ENCODE data around the gene CNKSR3.

The CNKSR3 gene

GRCh38 chr6:154554491-154554890 lies 44.0 kb upstream of the CNKSR3 start:
- Histone ChIP-seq H3K4me2 (no peak overlapping the region), H3K9ac (no peak overlapping the region), H4K20me1 (ENCODE audit: insufficient read depth) (no peaks in the 10 kb centered on the region), H3K36me3 (ENCODE audit: insufficient read depth) (no peaks in the 10 kb centered on the region), H3K79me2 (ENCODE audit: insufficient read depth, low read depth) (no peaks in the 10 kb centered on the region), H2AFZ (ENCODE audit: low read depth) (no peak overlapping the region), H3K27me3 (ENCODE audit: insufficient read depth, low read depth) (no peaks in the 10 kb centered on the region), H3K4me1 (ENCODE audit: low read depth, poor library complexity, severe bottlenecking) (no peaks in the 10 kb centered on the region), H3K27ac (no peak overlapping the region), H3K4me3 (IDR thresholded peaks at IDR 0.05; ENCODE audit: insufficient read depth, low read depth, low read length) (no peak overlapping the region)
- TF ChIP-seq, protein P1, sequence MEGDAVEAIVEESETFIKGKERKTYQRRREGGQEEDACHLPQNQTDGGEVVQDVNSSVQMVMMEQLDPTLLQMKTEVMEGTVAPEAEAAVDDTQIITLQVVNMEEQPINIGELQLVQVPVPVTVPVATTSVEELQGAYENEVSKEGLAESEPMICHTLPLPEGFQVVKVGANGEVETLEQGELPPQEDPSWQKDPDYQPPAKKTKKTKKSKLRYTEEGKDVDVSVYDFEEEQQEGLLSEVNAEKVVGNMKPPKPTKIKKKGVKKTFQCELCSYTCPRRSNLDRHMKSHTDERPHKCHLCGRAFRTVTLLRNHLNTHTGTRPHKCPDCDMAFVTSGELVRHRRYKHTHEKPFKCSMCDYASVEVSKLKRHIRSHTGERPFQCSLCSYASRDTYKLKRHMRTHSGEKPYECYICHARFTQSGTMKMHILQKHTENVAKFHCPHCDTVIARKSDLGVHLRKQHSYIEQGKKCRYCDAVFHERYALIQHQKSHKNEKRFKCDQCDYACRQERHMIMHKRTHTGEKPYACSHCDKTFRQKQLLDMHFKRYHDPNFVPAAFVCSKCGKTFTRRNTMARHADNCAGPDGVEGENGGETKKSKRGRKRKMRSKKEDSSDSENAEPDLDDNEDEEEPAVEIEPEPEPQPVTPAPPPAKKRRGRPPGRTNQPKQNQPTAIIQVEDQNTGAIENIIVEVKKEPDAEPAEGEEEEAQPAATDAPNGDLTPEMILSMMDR (conservative IDR thresholded peaks at IDR 0.05; ENCODE audit: low read depth, low read length), result no peak

DNA sequence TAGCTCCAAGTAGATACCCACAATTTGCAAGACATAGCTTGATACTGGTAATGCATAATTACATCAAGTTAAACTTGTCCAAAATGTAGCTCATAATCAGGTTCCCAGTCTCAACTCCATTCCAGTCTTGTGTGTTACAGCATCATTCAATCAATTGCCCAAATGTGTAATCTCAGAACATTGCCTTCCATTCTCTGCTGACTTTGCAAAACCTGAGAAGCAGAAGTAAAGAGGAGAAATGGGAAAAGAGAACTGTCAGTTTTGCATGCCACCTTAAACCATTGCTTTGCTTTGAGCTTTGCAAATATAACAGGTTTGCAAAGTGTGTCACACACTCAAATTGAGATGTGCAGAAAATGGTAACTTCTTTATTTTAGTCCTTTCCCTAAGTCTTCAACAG lies 40.3 kb upstream of the CNKSR3 start:
- H3K79me2 ChIP-seq (ENCODE audit: insufficient read depth, low read depth), result no peaks in the 10 kb centered on the region
- H3K27ac ChIP-seq, result no peak overlapping the region
- no peak overlapping the region for H3K4me3 ChIP-seq (IDR thresholded peaks at IDR 0.05; ENCODE audit: insufficient read depth, low read depth, low read length)
- no peaks in the 10 kb centered on the region for H3K4me1 ChIP-seq (ENCODE audit: low read depth, poor library complexity, severe bottlenecking)
- no peak overlapping the region for H2AFZ ChIP-seq (ENCODE audit: low read depth)
- TF ChIP-seq, protein P1 (conservative IDR thresholded peaks at IDR 0.05; ENCODE audit: low read depth, low read length), result no peak
- no peaks in the 10 kb centered on the region for H4K20me1 ChIP-seq (ENCODE audit: insufficient read depth)
- H3K9ac ChIP-seq, result no peak overlapping the region
- no peaks in the 10 kb centered on the region for H3K27me3 ChIP-seq (ENCODE audit: insufficient read depth, low read depth)
- H3K4me2 ChIP-seq, result no peak overlapping the region
- H3K36me3 ChIP-seq (ENCODE audit: insufficient read depth), result no peaks in the 10 kb centered on the region

DNA sequence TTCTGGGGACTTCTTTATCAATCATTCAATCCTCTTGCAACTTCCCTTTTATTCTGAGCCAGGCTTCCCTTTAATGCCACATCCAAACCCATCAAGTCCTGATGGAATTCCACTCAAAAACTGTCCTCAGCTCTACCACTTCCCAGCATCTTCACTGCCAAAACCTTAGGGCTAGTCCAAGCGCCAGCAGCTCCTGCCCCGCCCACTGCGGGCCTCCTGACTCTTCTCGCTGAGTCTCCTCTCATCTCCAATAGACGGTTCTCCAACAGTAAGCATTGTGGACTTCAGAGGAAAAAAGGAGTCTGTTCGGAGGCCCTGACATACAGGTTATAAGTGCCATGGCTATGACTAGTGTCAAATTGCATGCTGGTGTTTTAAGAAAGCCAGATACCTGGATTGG lies 38.7 kb upstream of the CNKSR3 start:
- H3K79me2 ChIP-seq (ENCODE audit: insufficient read depth, low read depth), result no peaks in the 10 kb centered on the region
- H3K9ac ChIP-seq, result no peak overlapping the region
- no peak overlapping the region for H3K27ac ChIP-seq
- no peaks in the 10 kb centered on the region for H3K27me3 ChIP-seq (ENCODE audit: insufficient read depth, low read depth)
- no peaks in the 10 kb centered on the region for H4K20me1 ChIP-seq (ENCODE audit: insufficient read depth)
- no peaks in the 10 kb centered on the region for H3K4me1 ChIP-seq (ENCODE audit: low read depth, poor library complexity, severe bottlenecking)
- no peak overlapping the region for H2AFZ ChIP-seq (ENCODE audit: low read depth)
- TF ChIP-seq, protein P1 (conservative IDR thresholded peaks at IDR 0.05; ENCODE audit: low read depth, low read length), result no peak
- no peak overlapping the region for H3K4me3 ChIP-seq (IDR thresholded peaks at IDR 0.05; ENCODE audit: insufficient read depth, low read depth, low read length)
- H3K4me2 ChIP-seq, result no peak overlapping the region
- H3K36me3 ChIP-seq (ENCODE audit: insufficient read depth), result no peaks in the 10 kb centered on the region

DNA sequence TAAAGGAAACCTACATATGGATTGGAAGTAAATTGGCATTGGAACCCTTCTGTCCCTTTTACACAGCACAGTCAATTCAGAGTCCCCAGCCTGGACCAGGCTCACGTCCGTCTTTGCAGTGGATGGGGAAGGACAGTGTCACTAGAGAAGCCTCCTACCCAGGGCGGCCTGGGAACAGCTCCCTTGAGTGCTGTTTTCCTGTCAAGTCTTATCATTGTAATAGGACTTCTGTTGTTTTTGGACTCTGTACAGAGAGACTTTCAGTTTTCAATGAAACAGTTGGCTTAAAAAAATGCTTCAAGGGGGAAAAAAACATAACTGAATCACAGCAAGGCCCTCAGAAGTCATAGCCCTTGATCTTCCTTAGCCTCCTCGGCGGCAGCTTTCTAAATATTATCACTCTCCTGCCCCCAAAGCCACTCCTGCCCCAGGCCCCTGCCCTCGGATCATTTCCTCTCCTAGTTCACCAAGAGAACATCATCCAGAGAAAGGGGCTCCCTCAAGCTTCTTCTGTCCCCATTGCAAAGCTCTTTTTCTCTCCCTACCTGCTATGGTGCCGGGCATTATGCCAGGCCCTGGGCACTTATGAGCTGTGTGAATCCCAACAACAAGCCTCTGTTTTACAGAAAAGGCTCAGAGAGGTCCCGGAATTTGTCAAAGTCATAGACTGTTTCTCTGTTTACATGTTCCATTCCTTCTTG lies 37.8 kb upstream of the CNKSR3 start:
- TF ChIP-seq, protein P1 (conservative IDR thresholded peaks at IDR 0.05; ENCODE audit: low read depth, low read length), result no peak
- H4K20me1 ChIP-seq (ENCODE audit: insufficient read depth), result no peaks in the 10 kb centered on the region
- no peaks in the 10 kb centered on the region for H3K36me3 ChIP-seq (ENCODE audit: insufficient read depth)
- no peaks in the 10 kb centered on the region for H3K79me2 ChIP-seq (ENCODE audit: insufficient read depth, low read depth)
- no peak overlapping the region for H2AFZ ChIP-seq (ENCODE audit: low read depth)
- no peak overlapping the region for H3K4me3 ChIP-seq (IDR thresholded peaks at IDR 0.05; ENCODE audit: insufficient read depth, low read depth, low read length)
- no peak overlapping the region for H3K4me2 ChIP-seq
- no peaks in the 10 kb centered on the region for H3K27me3 ChIP-seq (ENCODE audit: insufficient read depth, low read depth)
- H3K27ac ChIP-seq, result no peak overlapping the region
- no peak overlapping the region for H3K9ac ChIP-seq
- H3K4me1 ChIP-seq (ENCODE audit: low read depth, poor library complexity, severe bottlenecking), result no peaks in the 10 kb centered on the region

Data from KMS-11 (cell line).